HG03558 (cell line): Measurements from ENCODE around the gene ZCCHC7.
"Not testable (repeated sequence)": the region's sequence is repeated elsewhere in the genome, so short reads cannot be mapped to it uniquely, and the experiment has no call there.

ENCODE experiments used
- ATAC-seq: cut with Tn5 transposase; IDR thresholded peaks from one replicate; pipeline ENCODE4 v1.9.1; 2021; ENCODE audit warnings: moderate number of reproducible peaks; ENCODE audit not compliant: unreplicated experiment; ENCODE audit errors: extremely low read depth

ZCCHC7 gene

DNA sequence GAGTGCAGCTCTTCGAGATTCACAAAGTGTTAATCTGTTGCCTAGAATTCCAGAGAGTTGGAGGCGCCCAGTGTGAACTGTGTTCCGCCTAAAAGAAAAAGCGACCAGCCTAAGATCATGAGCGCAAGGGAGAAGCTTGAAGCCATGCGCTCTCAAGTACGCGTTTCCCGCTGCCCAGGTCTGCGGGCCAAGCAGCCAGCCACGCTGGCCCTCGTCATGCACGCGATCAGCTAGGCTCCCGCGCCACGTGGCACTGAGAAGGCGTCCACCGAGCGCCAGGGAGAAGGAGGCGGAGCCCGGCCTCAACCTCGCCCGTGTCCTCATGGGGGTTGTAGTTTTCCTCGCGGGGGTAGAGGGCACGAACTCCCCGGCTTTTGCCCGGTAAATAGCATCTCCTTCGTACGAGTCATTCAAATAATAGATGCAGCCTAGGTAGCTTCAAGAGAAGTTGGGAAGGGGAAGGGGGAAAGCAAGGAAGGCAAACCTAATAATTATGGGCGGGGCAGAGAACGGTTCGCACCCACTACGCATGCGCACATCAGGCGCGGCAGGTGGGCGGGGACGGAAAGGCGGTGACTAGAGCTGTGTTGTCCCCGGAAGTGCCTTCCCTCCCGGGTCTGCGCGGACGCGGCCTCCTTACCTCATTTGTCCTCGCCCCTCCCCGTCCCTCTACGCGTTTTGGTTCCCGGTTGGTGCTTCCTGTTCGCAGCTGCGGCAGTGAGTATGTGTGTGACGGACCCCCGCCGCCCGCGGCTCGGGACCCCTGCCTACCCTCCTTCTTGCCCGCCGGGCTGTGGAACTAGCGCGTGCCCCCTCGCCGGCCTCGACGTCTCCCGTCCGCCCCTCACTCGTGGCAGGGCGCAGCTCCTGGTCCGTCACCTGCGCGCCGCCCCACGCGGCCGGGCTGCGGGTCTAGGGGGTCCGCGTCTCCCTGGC is at the start of gene ZCCHC7:
Gene ZCCHC7 (plus strand): TSS at position 668 of the 936 bp plus-strand sequence.
- peak; percentile 74 for ATAC-seq

DNA sequence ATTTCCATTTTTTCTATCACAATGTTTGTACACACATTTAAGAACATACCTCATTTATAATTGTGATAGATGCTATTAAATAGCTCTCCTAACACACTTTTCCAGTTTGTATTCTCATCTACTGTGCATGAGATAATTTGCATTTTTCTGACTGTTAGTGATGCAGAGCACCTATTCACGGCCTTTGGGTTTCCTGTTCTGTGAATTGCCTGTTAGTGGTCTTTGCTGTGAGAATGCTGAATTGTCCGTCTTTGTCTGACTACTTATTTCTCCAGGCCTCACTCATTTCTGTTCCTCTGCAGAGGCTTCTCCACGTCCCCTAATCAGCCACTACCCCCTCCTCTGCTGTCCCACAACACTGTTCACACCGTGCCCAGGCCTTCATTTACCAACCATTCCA is 45.6 kb upstream of the ZCCHC7 start:
- ATAC-seq = not testable (repeated sequence)

DNA sequence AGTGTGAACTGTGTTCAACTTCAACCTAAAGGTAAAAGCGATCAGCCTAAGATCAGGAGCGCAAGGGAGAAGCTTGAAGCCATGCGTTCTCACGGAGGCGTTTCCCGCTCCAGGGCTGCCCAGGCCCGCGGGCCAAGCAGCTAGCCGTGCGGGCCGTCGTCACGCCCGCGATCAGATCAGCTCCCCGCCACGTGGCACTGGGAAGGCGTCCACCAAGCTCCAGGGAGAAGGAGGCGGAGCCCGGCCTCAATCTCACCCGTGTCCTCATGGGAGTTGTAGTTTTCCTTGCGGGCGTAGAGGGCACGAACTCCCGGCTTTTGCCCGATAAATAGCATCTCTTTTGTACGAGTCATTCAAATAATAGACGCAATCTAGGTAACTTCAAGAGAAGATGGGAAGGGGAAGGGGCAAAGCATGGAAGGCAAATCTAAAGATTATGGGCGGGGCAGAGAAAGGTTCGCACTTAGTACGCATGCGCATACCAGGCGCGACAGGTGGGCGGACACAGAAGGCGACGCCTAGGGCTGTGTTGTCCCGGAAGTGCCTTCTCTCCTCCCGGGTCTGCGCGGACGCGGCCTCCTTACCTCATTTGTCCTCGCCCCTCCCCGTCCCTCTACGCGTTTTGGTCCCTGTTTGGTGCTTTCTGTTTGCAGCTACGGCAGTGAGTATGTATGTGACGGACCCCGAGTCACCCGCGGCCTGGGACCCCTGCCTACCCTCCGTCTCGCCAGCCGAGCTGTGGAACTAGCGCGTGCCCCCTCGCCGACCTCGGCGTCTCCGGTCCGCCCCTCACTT is 40.8 kb upstream of the ZCCHC7 start:
- peak; percentile 66 for ATAC-seq

DNA sequence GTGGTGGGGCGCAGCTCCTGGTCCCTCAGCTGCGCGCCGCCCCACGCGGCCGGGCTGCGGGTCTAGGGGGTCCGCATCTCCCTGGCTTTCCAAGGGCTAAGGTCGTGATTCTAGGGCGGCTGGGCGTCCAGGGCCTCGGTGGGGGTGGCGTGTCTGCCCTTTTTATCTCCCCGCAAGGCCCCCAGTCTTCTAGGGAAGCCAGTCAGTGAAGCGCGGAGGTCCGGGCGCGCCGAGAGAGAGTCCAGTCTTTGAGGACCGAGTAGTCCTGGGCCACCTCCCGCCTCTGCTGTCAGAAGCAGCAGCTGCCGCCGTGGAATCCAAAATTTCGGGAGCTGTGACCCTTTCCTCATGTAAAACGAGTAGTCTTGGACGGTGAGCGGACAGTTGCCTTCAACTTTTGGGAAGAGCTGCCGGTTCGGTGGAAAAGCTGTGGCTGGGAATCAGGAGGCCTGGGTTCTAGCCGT is 40.2 kb upstream of the ZCCHC7 start:
- not testable (repeated sequence) for ATAC-seq

DNA sequence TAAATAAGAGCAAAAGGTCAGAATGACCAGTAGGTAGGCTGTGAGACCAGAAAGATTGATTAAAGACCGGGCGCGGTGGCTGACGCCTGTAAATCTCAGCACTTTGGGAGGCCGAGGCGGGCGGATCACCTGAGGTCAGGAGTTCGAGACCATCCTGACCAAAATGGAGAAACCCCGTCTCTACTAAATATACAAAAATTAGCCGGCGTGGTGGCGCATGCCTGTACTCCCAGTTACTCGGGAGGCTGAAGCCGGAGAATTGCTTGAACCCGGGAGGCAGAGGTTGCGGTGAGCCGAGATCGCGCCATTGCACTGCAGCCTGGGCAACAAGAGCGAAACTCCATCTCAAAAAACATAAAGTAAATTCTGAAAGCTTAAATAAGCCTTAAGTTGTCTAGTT is 38.9 kb upstream of the ZCCHC7 start:
- not testable (repeated sequence) for ATAC-seq

DNA sequence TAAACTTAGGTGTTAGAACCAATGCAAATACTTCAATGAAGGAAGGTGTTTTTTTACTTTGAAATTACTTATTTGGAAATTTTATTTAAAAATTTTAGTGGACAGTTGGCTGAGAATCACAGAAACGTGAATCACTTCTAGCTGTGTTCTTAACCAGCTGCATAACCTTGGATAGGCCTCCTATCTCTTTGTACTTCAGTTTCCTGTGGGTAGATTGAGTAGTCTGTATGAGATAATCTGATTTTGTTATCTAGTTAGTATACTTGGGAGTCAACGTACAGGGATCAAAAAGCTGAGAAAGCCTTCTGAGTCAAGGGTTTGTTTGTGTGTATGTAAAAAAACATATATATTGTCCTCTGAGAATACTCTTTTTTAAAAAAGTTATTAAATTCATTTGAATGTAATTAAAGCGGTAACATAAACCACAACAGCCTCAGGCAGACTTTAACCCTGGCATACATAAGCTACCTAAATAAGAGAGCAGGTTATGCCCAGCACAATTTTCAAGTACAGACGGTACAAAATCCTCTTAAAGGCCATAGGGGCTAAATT is 38.1 kb upstream of the ZCCHC7 start:
- no peak for ATAC-seq

DNA sequence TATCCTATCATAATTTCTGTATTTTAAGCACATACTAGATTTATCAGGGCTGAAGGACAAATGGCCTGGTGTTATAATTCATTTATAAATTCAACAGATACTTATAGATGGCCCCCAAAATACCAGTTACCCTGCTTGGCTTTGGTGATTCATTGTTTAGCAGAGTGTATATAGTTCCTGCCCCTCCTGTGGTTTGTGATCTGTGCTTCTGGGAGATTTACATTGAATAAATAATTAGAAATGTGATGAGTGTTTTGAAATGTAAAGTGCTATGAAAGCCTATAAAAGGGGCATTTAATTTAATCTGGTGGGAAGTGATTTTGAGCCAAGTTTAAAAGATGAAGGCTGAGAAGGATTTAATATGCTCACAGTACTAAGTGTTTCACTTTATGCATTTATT is 36.7 kb upstream of the ZCCHC7 start:
- ATAC-seq = no peak

- ATAC-seq = no peak
Observed at GRCh38 chr9:37085233-37085632, 35.1 kb upstream of the ZCCHC7 start.

- not testable (repeated sequence) for ATAC-seq
Observed at GRCh38 chr9:37092714-37093295, 27.6 kb upstream of the ZCCHC7 start.

DNA sequence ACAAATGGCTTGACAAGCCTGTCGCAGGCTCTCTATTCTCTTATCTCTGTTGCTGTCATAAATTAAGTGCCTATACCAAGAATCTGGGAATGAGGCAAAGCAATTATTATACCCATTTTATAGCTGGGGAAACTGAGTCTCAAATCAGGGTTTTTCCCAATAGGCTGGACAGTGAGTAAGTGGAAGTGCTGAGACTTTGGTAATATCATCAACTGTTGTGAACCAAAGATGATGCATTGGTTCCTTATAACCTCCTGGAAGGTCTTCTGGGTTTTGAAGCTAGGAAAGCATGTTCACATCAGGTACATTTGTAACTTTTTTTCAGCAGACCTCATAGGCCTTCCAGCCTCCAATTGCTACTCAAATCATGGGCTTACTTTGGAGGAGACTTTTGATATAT is 25.6 kb upstream of the ZCCHC7 start:
- ATAC-seq = no peak

- no peak for ATAC-seq
Observed at GRCh38 chr9:37096628-37097027, 23.7 kb upstream of the ZCCHC7 start.

DNA sequence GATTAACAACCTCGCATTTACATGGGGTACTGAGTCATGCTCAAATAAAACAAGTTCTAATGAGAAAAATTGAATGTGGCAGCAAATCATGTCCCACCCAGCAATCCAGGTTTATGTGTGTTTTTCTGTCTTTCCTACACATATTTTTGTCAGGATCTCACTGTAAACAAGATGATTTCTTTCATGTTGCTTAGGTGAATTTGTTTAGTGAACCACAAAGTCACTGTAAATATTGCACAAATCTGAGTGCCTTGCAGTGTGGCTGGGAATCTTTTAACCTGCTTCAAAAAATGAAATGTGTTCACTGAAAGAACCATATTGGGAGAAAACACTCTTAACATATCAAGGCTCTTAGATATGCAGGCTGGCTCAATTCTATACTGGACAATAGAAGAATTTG is 23.1 kb upstream of the ZCCHC7 start:
- no peak for ATAC-seq

- ATAC-seq = no peak
Observed at GRCh38 chr9:37100327-37100726, 20.0 kb upstream of the ZCCHC7 start.

- ATAC-seq = no peak
Observed at GRCh38 chr9:37100741-37101140, 19.6 kb upstream of the ZCCHC7 start.

GRCh38 chr9:37102486-37102885 is 17.9 kb upstream of the ZCCHC7 start:
- no peak for ATAC-seq

DNA sequence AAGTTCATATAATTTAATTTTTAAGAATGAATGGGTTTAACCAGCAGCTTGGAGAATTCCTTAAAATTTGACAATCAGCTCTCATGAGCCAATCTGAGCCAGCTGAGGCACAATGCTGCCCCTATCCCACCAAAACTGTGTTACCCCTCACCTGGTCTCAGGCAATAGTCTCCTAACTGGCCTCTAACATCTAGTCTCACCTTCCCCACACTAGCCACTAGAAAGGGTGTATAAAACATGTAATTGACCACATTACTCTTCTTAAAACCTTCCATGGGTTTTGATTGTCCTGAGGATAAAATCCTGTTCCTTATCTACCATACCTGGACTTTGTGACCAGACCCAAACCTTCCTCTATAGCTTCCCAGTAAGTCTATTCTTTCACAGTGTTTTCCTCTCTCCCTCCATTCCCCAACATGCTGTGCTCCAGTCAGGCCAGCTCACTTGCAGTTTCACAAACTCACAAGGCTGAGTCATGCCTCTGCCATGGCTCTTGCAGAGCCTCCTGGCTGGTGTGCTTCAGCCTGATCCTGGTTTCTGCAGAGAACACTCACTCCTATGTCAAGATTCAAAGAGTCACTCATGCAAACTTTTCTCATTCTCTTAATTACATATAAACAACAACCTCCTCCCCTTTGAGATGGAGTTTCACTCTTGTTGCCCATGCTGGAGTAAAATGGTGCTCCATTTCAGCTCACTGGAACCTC is 16.0 kb upstream of the ZCCHC7 start:
- no peak for ATAC-seq

GRCh38 chr9:37105234-37105633 is 15.1 kb upstream of the ZCCHC7 start:
- ATAC-seq = no peak

DNA sequence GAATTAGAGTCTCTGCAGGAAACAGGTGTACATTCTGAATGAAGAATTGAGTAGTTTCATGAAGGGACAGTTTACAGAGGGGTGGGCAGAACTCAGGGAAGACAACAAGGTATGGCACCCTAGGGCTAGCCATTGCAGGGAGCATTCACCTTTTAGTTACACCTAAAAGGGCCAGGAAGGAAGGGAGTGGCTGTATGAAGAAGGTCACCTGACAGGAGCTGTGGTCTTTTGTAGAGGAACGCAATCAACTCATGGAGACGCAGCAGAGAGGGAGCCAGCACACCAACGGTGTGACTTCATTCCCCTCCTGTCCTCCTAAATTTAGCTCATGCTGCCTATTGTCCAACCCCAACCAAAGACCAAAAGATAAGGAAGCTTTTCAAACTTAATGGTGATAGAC is 12.7 kb upstream of the ZCCHC7 start:
- ATAC-seq = no peak

- not testable (repeated sequence) for ATAC-seq
Observed at GRCh38 chr9:37114442-37114841, 5.9 kb upstream of the ZCCHC7 start.

DNA sequence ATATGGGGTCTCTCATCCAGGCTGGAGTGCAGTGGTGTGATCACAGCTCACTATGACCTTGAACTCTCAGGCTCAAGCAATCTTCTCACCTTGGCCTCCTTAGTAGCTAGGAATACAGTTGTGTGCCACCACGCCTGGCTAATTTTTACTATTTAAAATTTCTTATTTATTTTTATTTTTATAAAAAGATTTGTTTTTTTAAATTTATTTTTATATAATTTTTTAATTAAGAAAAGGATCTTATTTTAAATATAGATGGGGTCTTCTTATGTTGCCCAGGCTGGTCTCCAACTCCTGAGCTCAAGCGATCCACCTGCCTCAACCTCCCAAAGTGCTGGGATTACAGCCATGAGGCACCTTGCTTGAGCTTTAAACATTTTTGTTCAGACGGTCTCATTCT is 2.4 kb upstream of the ZCCHC7 start:
- no peak for ATAC-seq
